ENCODE data around the gene SLC29A3.
"Not testable (repeated sequence)": the region's sequence is repeated elsewhere in the genome, so short reads cannot be mapped to it uniquely, and the experiment has no call there.

The SLC29A3 gene

GRCh38 chr10:71284544-71285179, 34.4 kb upstream of the SLC29A3 start:
- no peak for DNase-seq

- DNase-seq, result peak; percentile 72
Measured at GRCh38 chr10:71285180-71285545, 33.9 kb upstream of the SLC29A3 start.

GRCh38 chr10:71285986-71286385, 33.1 kb upstream of the SLC29A3 start:
- no peak for DNase-seq

GRCh38 chr10:71286521-71287294, 32.4 kb upstream of the SLC29A3 start:
- no peak for DNase-seq

GRCh38 chr10:71287456-71287855, 31.6 kb upstream of the SLC29A3 start:
- no peak for DNase-seq

GRCh38 chr10:71288461-71288860, 30.6 kb upstream of the SLC29A3 start:
- no peak for DNase-seq

GRCh38 chr10:71289421-71290130, 29.5 kb upstream of the SLC29A3 start:
- DNase-seq, result peak; percentile 17

- DNase-seq, result no peak
Measured at GRCh38 chr10:71290331-71290730, 28.7 kb upstream of the SLC29A3 start.

GRCh38 chr10:71290806-71291527, 28.1 kb upstream of the SLC29A3 start:
- DNase-seq, result no peak

- DNase-seq, result no peak
Measured at GRCh38 chr10:71291528-71291900, 27.5 kb upstream of the SLC29A3 start.

GRCh38 chr10:71292624-71293445, 26.2 kb upstream of the SLC29A3 start:
- DNase-seq, result no peak

GRCh38 chr10:71293446-71294084, 25.5 kb upstream of the SLC29A3 start:
- DNase-seq, result no peak

GRCh38 chr10:71294091-71294561, 24.9 kb upstream of the SLC29A3 start:
- DNase-seq, result no peak

- no peak for DNase-seq
Measured at GRCh38 chr10:71294856-71295255, 24.2 kb upstream of the SLC29A3 start.

- no peak for DNase-seq
Measured at GRCh38 chr10:71295641-71296040, 23.4 kb upstream of the SLC29A3 start.

GRCh38 chr10:71296086-71296485, 23.0 kb upstream of the SLC29A3 start:
- no peak for DNase-seq

GRCh38 chr10:71296811-71297210, 22.2 kb upstream of the SLC29A3 start:
- DNase-seq, result not testable (repeated sequence)

- DNase-seq, result no peak
Measured at GRCh38 chr10:71297343-71297742, 21.7 kb upstream of the SLC29A3 start.

GRCh38 chr10:71299071-71299785, 19.8 kb upstream of the SLC29A3 start:
- DNase-seq, result peak; percentile 46

GRCh38 chr10:71300555-71301370, 18.3 kb upstream of the SLC29A3 start:
- no peak for DNase-seq
